HL-60 (cell line): ENCODE data around the gene MSI2.

Experiments
- CTCF ChIP-seq: IDR thresholded peaks from one replicate; pipeline ENCODE4 v1.5.1; 2011; ENCODE audit warnings: low read length, control low read depth, inconsistent platforms; ENCODE audit not compliant: insufficient read depth
- POLR2AphosphoS5 ChIP-seq: IDR thresholded peaks from 2 replicates; pipeline ENCODE4 v1.6.1; 2012; ENCODE audit warnings: low read depth
- REST ChIP-seq: IDR thresholded peaks from 2 replicates; pipeline ENCODE4 v1.6.1; 2012; ENCODE audit warnings: low read depth; ENCODE audit not compliant: insufficient replicate concordance

GRCh38 chr17:57541049-57541448 is 284.7 kb downstream of the MSI2 start:
- TF ChIP-seq CTCF (no peak), REST (no peak), POLR2AphosphoS5 (no peak)
